Measurements from ENCODE around the gene SUCLG2.
A peak's percentile ranks its signal among the peaks of the same experiment; 100 is the strongest.

The SUCLG2 gene

DNA sequence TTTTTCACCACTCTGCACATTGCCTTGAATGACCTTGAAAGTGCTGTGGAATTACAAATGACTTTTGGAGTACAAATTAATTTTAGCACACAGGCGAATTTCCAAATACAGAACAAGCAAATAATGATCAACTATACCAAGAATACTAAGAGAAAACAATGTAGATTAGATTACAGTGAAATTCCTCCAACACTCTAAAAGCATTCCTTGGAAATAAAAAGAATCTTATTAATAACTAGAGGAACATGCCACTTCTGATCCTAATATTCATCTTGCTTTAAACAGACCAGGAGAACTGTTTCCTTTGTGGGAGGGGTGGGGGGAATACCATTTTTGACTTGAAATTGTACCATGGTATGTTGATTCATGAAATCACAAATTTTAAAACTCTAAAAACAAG lies 167.5 kb downstream of the SUCLG2 start:
- no peak overlapping the region for H3K4me3 ChIP-seq (ENCODE audit: low read depth, low read length)
- no peak for DNase-seq (ENCODE audit: low read depth)

DNA sequence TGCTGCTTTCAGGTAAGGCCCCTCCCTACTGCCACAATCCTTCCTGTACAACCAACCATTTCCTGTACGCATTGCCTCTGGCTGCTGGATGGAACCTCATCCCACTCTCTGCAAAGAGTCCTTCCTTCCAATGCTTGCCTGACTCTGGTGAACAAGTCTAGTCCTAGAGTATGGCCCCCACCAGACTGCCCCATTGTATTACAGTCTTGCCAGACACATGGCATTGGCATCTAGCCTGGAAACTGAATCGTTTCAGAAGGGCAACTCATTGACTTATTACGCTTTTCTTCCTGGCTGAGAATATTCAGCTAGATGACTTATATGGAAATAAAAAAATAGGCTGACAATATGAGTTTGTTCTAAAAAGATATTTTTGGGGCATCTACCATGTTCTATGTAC lies 170.3 kb downstream of the SUCLG2 start:
- no peak for DNase-seq (ENCODE audit: low read depth)
- H3K4me3 ChIP-seq (ENCODE audit: low read depth, low read length), result no peak overlapping the region

DNA sequence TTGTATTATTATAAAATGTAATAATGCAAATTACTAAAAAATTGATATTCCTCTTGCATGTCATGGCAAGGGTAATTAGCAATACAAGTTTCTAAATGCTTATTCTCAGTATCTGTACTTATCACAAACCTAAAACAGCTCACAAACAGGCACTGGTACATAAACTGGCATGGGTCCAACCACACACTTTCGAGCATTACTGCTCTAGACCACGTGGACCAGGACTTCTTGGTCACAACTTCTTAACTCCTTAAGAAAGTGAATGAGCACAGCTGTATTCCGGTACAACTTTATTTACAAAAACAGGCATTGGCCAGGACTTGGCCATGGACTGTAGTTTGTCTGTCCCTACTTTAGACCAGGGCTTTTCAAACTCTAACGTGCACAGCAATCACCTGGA lies 173.3 kb downstream of the SUCLG2 start:
- no peak for DNase-seq (ENCODE audit: low read depth)
- no peak overlapping the region for H3K4me3 ChIP-seq (ENCODE audit: low read depth, low read length)

DNA sequence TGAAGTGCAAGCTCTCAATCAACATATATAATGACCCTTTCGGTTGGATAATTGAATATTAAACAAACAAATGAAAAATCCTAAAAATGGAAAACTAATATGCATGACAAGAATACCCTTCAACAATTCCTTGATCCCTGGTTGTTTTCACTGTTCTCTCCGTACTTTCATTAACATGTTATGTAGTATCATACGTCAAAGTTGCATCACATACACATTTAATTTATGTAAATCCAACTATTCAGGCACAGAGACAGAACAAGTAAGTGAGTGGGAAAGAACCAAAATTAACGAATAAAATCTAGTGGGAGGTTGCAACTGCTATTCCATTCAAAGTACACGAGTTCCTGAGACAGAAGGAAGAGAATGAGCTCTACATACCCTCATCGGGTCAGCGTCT lies 176.0 kb downstream of the SUCLG2 start:
- no peak for DNase-seq (ENCODE audit: low read depth)
- no peak overlapping the region for H3K4me3 ChIP-seq (ENCODE audit: low read depth, low read length)

DNA sequence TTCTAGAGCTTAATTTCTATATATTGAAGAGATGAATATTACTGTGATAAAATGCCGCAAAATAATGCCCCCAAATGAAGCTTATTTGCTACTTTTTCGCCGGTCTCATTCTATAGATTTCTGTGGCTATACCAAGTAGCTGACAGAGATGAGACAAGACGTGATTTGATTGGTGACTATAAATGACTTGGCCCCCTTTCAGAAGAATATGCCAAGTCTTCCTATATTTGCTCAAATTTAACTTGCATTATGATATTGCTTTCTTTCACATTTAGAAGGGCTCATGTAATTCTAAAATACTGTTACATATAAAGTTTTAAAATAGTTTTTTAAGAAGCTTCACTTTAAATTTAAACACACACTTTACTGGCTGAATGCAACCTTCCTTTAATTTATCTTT lies 180.1 kb downstream of the SUCLG2 start:
- H3K4me3 ChIP-seq (ENCODE audit: low read depth, low read length), result no peak overlapping the region
- DNase-seq (ENCODE audit: low read depth), result no peak

DNA sequence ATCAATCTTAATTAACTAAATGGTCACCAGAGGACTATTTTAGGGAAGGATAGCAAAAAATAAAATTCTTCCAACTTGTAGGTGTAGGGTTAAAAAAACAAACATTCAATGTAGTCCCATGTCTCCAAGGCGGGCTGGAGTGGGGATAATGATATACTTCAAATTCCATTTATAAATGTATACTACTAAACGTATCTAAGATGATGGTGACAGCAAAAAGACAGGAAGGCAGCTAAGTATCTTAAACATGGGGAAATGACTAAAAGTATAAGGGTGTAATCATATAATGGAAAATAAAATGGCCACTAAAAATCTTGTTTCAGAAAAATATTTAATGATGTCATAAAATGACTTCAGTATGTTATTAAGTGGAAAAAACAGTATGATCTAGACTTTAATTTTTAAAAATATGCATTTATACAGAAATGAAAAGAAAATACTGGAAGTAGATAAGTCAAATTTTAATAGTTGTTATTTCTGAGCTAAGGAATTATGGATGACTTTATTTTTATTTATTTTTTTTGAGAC lies 181.7 kb downstream of the SUCLG2 start:
- H3K4me3 ChIP-seq (ENCODE audit: low read depth, low read length), result no peak overlapping the region
- DNase-seq (ENCODE audit: low read depth), result no peak

DNA sequence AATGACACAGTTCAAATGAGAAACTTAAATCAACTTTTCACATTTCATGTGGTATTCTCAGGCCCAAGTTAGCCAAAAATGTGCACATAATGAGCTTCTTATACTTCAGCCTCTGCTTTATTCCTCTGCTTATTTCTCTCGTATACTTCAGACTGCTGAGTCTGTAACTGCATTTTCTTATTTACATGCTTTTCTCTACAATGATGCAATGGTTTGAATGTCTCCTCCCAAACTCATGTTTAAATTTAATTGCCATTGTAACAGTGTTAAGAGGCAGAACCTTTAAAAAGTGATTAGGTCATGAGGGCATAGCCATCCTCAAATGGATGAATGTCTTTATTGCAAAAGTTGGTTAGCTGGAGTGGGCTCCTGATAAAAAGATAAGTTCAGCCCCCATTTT lies 184.2 kb downstream of the SUCLG2 start:
- H3K4me3 ChIP-seq (ENCODE audit: low read depth, low read length), result no peak overlapping the region
- no peak for DNase-seq (ENCODE audit: low read depth)

DNA sequence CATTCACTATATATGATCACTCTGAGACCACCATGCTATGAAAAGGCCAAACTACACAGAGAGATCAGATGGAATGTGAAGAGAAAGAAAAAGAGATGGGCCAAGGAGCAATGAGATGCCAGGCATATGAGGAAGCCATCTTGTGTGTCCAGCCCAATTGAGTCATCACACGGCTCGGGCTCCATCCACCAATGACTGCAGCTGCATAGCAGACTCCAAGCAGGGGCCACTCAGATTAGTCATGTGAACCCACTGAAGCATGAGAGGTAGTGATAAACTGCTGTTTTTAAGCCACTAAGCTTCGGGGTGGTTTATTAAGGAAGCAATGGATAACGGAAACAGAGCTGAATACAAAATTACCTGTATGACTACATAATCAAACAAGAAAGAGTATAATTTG lies 185.9 kb downstream of the SUCLG2 start:
- no peak overlapping the region for H3K4me3 ChIP-seq (ENCODE audit: low read depth, low read length)
- DNase-seq (ENCODE audit: low read depth), result no peak

DNA sequence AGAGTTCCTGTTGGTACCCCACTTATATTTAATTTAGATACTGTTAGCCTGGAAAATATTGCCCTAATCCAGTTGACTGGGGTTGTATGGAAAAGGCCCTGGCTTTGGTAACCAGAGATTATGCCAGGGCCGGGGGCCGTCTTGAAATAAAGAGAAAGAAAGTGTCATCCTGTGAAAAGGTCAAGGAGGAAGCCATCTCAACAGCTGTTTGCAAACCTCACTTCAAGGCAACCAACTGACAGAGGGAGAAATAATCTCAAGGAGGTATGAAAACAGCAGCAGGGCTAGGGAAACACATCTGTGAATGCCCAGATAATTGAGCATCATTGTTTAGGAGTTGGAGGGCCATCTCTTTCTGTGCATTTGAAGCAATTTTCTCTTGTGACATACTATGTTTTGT lies 190.8 kb downstream of the SUCLG2 start:
- DNase-seq (ENCODE audit: low read depth), result no peak
- no peak overlapping the region for H3K4me3 ChIP-seq (ENCODE audit: low read depth, low read length)

DNA sequence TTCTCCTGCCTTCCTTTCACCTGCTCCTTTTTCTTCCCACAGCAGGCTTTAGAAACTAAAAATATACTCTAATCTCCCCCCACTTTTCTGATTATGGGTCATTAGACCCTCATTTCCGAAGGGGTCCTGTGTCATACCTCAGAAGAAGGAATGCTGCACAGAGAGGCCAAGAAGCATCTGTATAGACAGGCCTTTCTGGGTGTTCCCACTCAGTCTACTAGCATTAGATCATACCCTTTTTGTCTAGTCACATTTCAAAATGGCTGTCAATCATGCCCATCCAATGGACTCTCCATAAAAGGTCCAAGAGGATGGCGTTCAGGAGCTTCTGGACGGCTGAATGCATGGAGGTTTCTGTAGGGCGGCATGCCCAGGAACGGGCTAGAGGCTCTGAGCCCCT lies 192.2 kb downstream of the SUCLG2 start:
- DNase-seq (ENCODE audit: low read depth), result no peak
- H3K4me3 ChIP-seq (ENCODE audit: low read depth, low read length), result no peak overlapping the region

DNA sequence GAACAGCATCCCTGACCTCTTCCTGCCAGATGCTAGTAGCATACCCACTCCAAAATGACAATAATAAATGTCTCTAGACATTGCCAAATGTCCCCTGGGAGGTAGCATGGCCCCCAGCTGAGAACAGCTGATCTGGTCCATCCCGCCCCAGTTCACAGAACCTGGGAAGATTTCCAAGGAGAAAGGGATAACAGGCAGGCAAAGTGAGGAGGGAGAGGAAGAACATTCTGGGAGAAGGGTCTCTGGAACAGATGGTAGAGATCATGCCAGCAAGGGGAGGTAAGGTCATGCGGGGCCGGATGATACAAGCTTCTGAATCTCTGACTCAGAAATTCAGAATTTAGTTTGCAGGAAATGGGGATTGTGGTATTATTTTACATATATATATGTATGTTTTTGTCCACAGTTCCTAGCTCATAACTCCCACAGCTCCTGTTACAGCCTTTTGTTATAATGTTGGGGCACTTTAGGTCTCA lies 192.7 kb downstream of the SUCLG2 start:
- H3K4me3 ChIP-seq (ENCODE audit: low read depth, low read length), result no peak overlapping the region
- DNase-seq (ENCODE audit: low read depth), result peak; percentile 54

DNA sequence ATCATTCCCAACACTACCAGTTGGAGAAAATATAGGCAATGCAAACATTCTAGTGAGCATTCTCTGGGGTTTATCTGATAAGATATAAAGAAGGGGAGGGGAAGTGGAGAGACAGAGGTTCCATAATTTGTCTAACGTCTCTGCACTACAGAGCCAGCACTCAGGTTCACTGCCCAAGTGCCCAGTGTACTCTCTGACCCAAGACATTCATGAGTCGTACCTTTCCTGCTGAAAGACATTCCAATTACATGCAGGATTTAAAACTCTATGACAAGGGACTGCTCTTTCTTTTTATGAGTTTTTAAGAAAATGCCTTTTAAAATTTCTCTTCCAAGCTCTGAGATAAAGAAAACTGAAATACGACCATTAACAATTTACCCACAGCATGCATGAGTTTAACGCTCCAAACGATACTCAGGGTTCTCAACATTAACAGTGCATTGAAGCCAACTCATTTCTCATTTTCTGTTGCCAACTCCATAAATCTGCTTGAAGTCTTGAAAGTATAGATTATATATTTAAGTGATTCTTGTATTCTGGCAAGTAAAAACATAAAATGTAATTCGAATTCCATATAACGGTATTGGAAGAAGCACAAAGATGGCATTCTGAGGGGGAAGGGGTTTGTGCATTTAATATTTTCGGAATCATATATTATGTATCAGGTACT lies 193.4 kb downstream of the SUCLG2 start:
- no peak for DNase-seq (ENCODE audit: low read depth)
- H3K4me3 ChIP-seq (ENCODE audit: low read depth, low read length), result no peak overlapping the region

DNA sequence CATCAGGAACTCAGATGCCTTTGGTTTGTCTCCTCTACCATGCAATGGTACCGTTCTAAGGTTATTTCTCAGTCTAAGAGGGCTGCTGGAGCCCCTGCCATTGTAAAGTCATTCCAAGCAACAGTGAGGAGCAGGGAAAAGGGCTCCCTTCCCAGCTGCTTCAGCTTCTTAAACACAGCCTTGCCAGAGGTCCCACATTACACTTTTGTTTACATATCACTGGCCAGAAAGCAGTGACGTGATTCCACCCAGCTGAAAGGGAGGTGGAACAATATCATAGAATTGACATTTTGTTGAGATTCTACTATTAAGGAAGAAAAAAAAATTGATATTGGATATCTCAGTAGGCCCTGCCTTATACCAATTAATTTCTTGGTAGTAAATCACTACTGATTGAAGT lies 194.6 kb downstream of the SUCLG2 start:
- no peak for DNase-seq (ENCODE audit: low read depth)
- no peak overlapping the region for H3K4me3 ChIP-seq (ENCODE audit: low read depth, low read length)

DNA sequence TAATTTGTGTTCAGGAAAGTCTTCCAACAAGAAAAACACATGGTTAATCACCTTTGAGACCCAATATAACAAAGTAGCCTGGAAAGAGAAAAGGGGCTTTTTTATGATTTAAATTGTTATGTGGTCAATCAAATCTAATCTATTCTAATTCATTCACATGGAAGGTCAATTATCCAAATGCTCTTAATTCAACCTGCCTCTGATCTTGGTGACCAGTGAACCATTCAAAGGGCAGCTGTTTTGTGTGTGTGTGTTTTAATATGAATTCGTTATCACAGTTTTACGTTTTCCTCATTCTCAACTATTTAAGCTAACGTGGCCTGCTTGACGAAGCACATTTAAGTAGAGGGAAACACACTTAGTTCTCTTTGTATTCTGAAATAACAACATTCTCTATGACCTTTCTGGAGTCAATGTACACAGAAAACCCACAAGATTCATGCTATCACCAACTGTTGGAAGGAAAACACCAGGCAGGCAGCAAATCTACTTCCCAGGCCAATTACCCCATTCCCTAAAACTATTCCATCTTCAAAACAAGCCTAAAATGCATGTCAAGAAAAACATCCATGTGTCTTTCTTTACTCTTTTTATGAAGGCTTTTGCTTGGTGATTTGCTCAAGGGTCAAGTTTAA lies 195.4 kb downstream of the SUCLG2 start:
- DNase-seq (ENCODE audit: low read depth), result no peak
- no peak overlapping the region for H3K4me3 ChIP-seq (ENCODE audit: low read depth, low read length)

DNA sequence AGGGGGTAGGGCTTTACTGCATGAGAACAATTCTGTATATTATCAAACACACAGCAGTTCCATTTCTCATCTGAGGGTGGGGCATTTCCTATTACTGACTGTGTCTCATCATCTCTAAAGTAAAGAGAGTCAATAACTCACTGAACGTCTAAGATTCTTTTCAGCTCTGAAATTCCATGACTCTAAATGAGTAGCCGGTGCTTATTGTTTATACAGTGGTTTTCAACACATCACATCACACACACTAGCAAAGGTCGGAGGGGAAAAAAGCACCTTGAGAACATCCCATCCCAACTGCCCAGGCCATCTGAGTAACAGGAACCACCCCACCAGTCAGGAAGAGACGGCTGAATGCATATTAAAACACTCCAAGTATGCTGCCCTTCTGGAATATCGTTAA lies 196.0 kb downstream of the SUCLG2 start:
- DNase-seq (ENCODE audit: low read depth), result no peak
- no peak overlapping the region for H3K4me3 ChIP-seq (ENCODE audit: low read depth, low read length)

DNA sequence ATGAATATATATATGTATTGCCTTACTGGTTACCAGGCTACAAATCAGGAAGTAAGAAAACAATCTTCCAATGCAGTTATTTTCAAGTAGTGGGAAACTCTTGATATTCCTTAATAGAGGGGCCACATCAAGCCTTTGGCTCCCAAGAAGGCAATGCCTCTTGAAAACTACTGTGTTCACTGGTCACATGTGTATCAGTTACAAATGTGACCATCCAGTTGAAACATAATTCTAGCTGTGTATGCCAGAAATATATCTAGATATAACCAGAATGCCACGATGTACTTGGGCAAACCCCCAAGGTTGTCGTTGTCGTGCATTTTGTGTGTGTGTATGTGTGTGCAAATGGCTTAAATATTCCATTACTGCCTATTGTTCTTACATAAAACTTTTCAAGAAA lies 200.8 kb downstream of the SUCLG2 start:
- H3K4me3 ChIP-seq (ENCODE audit: low read depth, low read length), result no peak overlapping the region
- DNase-seq (ENCODE audit: low read depth), result no peak

DNA sequence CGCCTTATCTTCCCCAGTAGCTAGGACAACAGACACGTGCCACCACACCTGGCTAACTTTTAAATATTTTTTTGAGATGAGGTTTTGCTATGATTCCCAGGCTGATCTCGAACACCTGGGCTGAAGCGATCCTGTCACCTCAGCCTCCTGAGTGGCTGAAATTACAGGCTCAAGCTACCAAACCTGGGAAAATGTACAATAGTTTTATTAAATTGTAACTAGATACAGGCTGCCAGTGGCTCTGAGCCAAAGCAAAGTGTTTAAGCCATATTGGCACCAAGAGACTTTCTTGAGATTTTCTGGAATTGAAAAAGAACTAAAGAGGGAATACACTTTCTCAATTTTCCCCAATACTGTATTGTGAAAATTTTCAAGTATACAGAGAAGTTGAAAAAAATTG lies 204.3 kb downstream of the SUCLG2 start:
- no peak for DNase-seq (ENCODE audit: low read depth)
- H3K4me3 ChIP-seq (ENCODE audit: low read depth, low read length), result no peak overlapping the region

DNA sequence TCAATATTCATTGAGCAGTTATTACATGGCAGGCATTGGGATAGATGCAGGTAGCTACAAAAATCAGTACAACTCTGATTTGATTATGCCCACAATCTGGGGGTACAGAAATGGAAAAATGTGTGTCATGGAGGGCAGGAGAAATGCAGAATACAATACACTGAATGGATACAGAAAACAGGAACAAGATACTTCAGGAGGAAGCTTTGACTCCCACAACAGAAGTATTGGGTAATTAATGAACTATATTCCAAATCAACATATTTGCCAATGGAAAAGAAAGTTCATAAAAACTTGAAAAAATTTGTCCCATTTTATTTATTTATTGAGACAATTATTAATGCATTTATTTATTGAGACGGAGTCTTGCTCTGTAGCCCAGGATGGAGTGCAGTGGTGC lies 207.0 kb downstream of the SUCLG2 start:
- no peak for DNase-seq (ENCODE audit: low read depth)
- H3K4me3 ChIP-seq (ENCODE audit: low read depth, low read length), result no peak overlapping the region

DNA sequence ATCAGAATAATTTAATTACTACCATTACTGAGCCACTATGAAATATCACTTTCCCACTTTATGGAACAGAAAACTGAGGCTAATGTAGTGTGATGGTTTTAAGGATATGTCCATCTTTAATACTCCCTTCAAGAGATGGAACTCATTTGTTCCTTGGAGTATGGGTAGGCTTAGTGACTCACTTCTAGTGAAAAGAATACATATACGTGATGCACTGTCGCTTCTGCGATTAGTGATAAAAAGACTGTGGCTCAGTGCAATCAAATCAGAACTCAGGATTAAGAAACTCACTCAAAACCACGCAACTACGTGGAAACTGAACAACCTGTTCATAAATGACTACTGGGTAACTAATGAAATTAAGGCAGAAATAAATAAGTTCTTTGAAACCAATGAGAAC lies 216.6 kb downstream of the SUCLG2 start:
- no peak overlapping the region for H3K4me3 ChIP-seq (ENCODE audit: low read depth, low read length)
- no peak for DNase-seq (ENCODE audit: low read depth)

DNA sequence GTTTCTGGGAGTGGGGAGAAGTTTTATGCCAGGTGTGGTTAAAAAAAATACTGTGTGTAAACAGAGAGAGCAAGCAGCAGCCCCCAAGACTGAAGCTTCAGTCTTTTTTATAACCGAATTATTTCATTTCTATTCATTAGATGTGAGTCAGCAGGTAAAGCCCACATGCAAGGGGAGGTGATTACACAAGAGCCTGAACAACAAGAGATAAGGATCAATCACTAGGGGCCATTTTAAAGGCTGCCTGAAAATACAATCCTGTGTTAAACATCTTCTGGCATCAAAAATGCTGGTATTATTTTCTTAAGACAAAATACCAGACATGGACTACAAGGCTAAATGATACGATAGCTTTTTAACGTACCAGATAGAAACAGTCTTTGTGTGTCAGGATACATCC lies 217.3 kb downstream of the SUCLG2 start:
- no peak for DNase-seq (ENCODE audit: low read depth)
- no peak overlapping the region for H3K4me3 ChIP-seq (ENCODE audit: low read depth, low read length)

DNA sequence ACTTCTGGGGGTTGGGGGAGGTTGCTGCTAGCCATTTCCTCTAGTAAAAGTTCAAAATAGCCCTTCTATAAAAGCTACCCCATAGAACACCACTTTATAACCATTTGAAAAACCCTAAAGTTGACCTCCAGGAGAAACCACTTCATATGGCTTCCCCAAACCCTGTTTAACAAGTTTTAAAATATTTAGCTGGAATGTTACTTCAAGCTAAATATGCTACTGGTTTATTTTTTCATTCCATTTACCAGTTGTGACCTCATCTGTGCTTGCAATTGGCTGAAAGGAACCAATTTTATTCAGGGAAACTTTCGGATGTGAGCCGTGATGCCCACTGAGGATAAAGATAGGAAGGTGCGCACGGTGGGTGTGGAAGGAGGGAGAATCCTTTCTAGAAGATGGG lies 221.3 kb downstream of the SUCLG2 start:
- H3K4me3 ChIP-seq (ENCODE audit: low read depth, low read length), result no peak overlapping the region
- DNase-seq (ENCODE audit: low read depth), result no peak

Data from skeletal muscle cell (primary cell).